SKM-1 treated with dmso at 0.1 percent for 144 hours (cell line): ENCODE results near the gene KCNE4.

Experiments used
- DNase-seq: peaks from one replicate; lab custom pipeline; 2025; ENCODE audit not compliant: unreplicated experiment; lab: John Stamatoyannopoulos, UW

The KCNE4 gene

DNA sequence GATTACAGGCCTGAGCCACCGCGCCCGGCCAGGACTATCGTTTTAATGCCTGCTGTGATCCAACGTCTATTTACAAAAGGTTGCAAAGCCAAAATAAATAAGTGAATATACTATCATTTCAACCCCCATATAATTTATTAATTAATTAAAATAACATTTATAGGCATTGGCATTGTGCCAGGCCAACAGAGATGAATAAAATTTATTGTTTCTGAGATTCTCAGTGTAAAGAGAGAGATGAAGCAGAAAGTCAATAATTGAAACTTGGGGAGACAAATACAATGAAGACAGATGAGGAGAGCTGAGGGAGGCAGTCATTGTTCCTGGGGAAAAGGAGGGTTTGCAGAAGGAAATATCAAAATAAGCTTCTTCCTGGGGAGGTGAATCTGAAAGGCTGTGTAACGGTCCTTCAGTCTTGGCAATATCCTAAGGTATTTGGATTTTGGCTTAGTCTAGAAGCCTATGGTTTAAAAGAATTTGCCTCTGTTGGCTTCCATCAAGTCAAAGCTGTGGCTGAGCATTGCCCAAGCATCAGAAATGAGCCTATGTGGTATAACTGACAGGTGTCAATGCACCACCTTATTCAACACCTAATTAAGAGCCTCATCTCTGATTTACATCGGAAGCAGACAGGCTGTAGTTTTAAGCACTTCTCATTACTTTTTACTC is 31.5 kb downstream of the KCNE4 start:
- no peak for DNase-seq

DNA sequence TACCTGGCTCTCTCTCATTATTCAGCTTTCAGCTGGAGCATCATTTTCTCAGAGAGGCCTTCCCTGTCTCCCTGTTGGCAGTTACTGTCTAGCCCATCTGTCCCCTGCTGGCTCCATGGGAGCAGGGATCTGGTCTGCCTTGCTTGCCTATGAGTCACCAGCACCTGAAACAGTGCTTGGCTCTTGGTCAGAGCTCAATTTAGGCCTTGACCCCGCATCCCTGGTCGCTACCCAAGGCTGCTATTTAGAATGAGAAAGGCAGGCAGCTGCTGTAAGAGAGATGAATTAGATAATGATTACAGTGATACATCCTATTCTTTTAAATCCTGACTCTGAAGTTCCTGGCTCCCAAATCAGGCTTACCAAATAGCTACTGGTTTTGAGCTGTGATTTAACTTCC is 32.9 kb downstream of the KCNE4 start:
- no peak for DNase-seq

DNA sequence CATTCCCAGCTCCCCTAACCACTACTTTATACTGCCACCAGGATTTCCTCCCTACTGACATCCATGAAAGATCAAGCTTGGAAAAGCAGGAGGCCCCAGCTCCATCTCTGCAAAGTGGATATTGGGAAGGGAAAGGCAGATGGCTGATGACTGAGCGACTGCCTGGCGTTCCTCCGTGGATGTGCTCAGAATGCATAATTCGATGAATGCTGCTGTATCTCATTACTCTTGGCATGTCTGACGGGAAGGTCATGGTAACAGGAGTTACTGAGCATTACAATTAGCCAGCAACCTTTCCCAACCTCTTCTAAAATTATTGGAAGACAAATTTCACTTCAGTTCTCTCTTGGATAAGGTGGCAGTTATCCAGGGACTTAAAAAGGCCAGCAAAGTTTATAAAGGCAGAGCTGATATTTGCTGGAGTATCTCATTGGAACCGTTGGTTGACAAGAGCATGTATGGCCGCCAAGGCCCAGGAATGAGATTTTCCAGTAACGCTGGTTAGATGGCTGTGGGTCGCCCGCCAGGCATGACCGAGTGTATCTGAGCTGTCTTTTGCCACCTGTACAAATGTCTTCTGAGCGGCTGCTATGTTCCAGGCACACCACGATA is 34.5 kb downstream of the KCNE4 start:
- DNase-seq, result no peak

GRCh38 chr2:223087466-223087865 is 35.5 kb downstream of the KCNE4 start:
- no peak for DNase-seq

DNA sequence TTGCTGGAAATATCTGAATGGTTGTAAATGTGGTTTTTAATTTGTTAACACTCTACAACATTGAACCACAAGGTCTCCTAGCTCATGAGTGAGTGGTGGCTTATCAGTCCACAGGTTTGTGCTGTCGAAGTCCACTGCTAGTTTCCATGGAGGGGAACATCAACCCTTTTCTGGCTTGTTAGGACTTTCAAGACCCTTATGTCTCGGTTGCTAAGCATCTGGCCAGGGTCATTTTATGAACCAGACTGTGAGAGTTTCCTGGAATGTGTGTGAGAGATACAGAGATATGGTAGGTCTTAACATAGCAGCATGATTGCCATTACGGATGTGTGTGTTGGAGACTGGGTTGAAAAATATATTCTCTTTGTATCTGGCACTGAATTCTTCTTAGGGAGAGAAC is 36.9 kb downstream of the KCNE4 start:
- DNase-seq, result no peak

DNA sequence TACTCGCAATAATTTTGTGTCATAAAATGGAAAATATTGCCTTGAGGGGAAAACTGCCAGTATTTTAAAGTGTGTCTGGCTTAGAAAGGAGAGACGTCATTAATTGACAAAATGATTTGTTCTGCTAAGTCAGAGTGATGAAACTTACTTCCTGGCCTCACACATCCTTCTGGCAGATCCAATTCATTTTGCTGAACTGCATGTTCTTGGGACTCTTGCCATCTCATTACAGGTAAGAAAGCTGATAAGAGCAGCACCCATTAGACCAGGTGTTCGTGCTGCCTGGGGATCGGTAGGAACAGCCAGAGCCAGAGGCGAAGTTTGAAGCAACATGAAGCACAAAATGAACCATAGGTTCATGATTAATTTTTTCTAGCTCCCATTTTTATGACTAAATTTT is 38.0 kb downstream of the KCNE4 start:
- DNase-seq, result no peak

DNA sequence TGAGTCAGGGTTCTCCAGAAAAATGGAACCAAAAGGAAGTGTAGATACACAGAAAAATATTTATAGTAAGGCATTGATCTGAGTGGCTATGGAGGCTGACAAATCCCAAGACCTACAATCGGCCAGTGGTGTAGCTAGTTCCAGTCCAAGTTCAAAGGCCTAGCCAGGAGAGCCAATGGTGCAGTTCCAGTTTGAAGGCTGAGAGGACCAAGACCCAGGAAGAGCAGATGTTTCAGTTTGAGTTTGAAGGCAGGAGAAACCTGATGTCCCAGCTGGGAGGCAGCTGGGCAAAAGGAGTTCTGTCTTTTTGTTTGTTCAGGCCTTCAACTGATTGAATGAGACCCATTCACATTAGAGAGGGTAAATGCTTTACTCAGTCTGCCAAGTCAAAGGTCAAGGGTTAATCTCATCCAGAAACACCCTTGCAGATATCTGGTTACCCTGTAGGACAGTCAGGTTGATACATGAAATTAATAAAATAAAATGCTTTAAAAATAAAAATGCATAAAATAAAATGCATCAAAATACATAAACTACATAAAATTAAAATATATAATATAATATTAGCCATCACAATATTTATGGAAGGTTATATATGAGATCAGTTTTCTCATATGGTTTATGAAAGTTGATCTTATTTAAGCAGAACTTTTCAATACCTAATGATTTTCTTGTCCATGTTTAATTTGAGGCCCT is 38.7 kb downstream of the KCNE4 start:
- DNase-seq, result no peak

DNA sequence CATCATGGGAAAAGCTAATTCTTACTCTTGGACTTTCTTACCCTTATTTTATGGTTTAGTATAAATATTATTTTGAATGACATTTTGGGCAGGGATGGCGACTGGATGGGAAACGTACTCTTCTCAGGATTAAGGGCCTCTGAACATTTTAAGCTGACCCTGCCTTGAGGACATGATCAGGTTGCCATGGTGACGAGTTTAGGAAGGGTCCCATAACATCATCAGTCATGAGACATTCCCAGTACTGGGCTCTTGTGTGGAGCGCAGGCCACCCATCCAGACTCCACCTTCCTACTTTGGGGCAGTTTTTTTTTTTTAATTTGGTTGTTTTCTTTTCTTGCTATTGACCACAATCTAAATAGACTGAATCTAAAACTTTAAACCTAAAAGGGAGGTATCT is 40.7 kb downstream of the KCNE4 start:
- no peak for DNase-seq

- no peak for DNase-seq
These were observed 41.6 kb downstream of the KCNE4 start for GRCh38 chr2:223093436-223094241.

GRCh38 chr2:223095207-223095606 is 43.2 kb downstream of the KCNE4 start:
- DNase-seq, result no peak

- DNase-seq, result no peak
These were observed 44.4 kb downstream of the KCNE4 start for GRCh38 chr2:223096235-223096970.

GRCh38 chr2:223097888-223098383 is 45.9 kb downstream of the KCNE4 start:
- DNase-seq, result no peak

DNA sequence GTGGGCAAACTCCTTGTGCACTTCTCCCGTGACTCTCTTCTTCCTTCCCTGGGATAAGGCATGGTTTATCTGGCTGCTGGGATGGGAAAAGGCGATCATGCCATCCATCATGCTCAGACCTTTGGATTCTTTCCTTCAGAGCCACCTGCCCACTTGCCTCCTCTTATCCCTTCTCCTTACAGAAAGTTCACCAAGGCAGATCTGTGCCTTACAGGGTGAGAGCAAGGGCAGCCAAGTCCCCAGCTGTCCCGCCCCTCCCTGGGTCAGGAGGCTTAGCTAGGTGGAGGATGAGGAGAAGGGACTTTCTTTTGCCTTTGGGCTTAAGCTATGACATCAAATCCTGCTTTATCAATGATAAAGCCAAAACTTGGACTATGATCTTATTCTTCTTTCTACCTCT is 47.6 kb downstream of the KCNE4 start:
- DNase-seq, result no peak

DNA sequence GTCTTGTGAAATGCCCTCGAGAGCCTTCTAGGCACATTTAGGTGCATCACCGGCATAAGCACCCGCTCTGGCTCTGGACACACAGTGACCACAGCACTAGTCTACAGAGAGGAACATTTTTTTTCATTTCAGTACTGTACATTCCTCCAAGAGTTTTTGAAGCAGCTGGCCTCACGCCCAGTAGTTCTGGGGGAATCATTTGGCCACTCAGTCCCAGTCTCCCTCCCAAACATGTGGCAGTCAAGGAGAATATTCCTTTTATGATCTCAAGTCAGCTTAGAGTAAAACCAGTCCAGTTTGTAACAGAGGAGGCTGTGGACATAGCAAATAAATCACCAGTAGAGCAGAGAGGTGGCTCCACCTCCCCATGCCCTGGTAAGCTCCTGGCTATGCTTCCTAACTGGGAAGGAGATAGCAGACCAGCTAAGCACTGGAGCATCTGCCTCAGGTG is 48.1 kb downstream of the KCNE4 start:
- DNase-seq, result no peak

- peak; percentile 15 for DNase-seq
These were observed 49.5 kb downstream of the KCNE4 start for GRCh38 chr2:223101340-223102039.

DNA sequence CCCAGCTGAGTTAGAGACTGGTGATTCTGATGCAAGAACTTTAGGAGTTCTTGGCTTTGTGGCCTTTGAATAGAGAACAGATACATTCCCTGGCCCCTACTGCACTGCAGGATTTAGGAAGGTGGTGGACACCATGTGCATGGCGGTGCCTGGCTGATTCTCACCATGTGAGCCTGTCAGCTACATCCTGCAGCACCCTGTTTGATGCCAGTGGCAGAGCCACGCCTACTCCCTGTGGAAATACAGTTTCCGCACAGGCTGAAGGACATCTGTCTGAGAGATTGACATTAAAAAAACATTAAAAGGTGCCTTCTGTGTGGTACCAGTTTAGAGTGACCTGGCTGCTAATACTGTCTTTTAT is 50.0 kb downstream of the KCNE4 start:
- DNase-seq, result no peak

DNA sequence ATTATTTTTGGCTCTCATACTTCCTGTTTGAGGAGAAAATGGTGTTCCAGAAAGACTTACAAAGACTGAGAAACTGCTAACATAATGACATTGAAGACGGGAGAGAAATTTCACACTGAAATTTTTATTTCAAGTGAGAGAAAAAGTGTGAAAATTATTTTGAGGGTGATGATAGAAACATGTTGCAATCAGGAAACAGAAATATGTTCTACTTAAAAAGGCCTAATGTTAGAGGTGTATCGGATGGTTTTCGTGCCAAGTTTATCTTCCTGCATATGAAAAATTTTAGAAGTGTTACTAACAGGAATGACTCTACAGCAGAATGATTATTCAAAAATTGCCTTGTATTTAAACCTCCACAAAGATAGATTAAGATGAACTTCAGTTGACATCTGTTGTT is 50.5 kb downstream of the KCNE4 start:
- no peak for DNase-seq

- peak; percentile 35 for DNase-seq
These were observed 52.5 kb downstream of the KCNE4 start for GRCh38 chr2:223104336-223105132.
